Measurements from ENCODE around the gene DDX10.

DNA sequence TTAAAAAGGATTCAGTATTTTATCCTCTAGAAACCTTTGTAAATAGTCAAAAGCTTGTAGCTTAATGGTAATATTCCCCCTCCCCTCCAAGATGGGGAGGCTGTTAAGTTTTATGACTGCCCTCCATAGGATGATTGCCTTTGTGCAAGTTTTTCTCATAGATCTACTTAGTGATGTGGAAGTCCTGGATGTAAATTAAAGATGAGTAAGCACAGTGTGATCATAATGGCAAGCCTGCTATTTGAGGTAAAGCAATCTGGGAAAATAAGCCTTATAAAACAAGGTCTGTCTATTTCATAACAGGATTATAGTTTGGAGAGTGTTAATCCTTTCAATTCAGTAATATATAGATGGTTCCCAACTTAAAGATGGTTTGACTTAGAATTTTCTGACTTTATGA is 216.3 kb downstream of the DDX10 start:
- TF ChIP-seq, protein P1, sequence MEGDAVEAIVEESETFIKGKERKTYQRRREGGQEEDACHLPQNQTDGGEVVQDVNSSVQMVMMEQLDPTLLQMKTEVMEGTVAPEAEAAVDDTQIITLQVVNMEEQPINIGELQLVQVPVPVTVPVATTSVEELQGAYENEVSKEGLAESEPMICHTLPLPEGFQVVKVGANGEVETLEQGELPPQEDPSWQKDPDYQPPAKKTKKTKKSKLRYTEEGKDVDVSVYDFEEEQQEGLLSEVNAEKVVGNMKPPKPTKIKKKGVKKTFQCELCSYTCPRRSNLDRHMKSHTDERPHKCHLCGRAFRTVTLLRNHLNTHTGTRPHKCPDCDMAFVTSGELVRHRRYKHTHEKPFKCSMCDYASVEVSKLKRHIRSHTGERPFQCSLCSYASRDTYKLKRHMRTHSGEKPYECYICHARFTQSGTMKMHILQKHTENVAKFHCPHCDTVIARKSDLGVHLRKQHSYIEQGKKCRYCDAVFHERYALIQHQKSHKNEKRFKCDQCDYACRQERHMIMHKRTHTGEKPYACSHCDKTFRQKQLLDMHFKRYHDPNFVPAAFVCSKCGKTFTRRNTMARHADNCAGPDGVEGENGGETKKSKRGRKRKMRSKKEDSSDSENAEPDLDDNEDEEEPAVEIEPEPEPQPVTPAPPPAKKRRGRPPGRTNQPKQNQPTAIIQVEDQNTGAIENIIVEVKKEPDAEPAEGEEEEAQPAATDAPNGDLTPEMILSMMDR (IDR thresholded peaks at IDR 0.05): no peak
- no peak for TF ChIP-seq POLR2A (IDR thresholded peaks at IDR 0.05)

All from esophagus squamous epithelium (tissue), 4 donors.